Uterus (tissue), 2 donors: ENCODE measurements around the gene CCDC201.
"Not testable (repeated sequence)": the region's sequence is repeated elsewhere in the genome, so short reads cannot be mapped to it uniquely, and the experiment has no call there.

Source experiments
- POLR2A ChIP-seq, 2 donors: fragments of 450-650 bp; IDR thresholded peaks; one replicate each; pipeline ENCODE4 v1.6.1; 2016; ENCODE audit warnings: antibody characterized with exemption in 2 of 2, mild to moderate bottlenecking in 1 of 2, moderate library complexity in 1 of 2
- TF ChIP-seq, protein P1 (sequence below), 4 experiments: fragments of 200-600 bp in 2 of 4; fragments of 450-650 bp in 2 of 4; sonication (generic) in 2 of 4; IDR thresholded peaks; one replicate each; pipeline ENCODE4 v1.5.1; 2016 to 2019; ENCODE audit warnings: antibody characterized with exemption in 4 of 4, mild to moderate bottlenecking in 2 of 4, moderate library complexity in 1 of 4

DNA sequence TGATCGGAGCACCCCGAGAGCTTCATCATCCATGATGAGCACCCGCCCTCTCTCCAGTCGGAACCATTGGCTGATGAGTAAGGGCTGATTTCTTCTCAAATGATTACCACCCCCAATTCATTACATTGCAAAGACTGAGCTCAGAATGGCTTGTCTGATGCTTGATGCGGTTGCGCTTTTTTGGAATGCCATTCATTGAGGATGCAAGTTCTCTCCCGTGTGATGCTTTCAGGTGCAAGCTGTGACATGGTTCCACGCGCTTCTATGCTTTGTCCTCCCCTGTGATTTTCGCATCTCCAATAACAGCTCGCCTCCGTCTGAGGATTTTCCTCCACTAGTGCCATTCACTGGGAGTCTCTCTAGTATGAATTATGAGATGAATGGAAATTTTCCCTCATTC lies 43.0 kb downstream of the CCDC201 start:
- TF ChIP-seq, protein P1, sequence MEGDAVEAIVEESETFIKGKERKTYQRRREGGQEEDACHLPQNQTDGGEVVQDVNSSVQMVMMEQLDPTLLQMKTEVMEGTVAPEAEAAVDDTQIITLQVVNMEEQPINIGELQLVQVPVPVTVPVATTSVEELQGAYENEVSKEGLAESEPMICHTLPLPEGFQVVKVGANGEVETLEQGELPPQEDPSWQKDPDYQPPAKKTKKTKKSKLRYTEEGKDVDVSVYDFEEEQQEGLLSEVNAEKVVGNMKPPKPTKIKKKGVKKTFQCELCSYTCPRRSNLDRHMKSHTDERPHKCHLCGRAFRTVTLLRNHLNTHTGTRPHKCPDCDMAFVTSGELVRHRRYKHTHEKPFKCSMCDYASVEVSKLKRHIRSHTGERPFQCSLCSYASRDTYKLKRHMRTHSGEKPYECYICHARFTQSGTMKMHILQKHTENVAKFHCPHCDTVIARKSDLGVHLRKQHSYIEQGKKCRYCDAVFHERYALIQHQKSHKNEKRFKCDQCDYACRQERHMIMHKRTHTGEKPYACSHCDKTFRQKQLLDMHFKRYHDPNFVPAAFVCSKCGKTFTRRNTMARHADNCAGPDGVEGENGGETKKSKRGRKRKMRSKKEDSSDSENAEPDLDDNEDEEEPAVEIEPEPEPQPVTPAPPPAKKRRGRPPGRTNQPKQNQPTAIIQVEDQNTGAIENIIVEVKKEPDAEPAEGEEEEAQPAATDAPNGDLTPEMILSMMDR (IDR thresholded peaks at IDR 0.05): not testable (repeated sequence)
- not testable (repeated sequence) for TF ChIP-seq POLR2A (IDR thresholded peaks at IDR 0.05)
